K562 (cell line): ENCODE data around the gene BMPER. TPM values are rescaled to one million over a fixed set of nuclear protein-coding genes. Genes with fewer than 3 reads are reported as not detected.

Source experiments
- ATAC-seq: fragments of 200-7000 bp; cut with Tn5 transposase; 3 replicates; pipeline ENCODE4 v1.9.1; 2020; ENCODE audit warnings: moderate library complexity
- BruUV-seq: library from RNA; stranded (reverse); fragments of 400-500 nt; replicated peaks from 2 replicates; lab custom pipeline; 2021; lab: Mats Ljungman, UMichigan
- CTCF ChIA-PET: fragments of 300-600 bp; formaldehyde crosslinking; extraction: SDS; loops from one replicate; lab custom pipeline; 2021; ENCODE audit warnings: low intra/inter-chr PET ratio; lab: Yijun Ruan, JAX
- POLR2A ChIA-PET: fragments of 300-600, 350-650 bp; sonication (Branson Sonifier 250); formaldehyde crosslinking; extraction: SDS; loops from one replicate; lab custom pipeline; 2021; ENCODE audit warnings: antibody characterized with exemption, inconsistent platforms; lab: Yijun Ruan, JAX
- DNase-seq, 4 experiments: peaks; one replicate each; pipeline versions ENCODE4 v3.0.0 to v3.0.0-alpha.2; 2011 to 2018; ENCODE audit warnings: low spot score in 3 of 4, mixed read lengths in 3 of 4; ENCODE audit errors: extremely low read depth in 1 of 4
- FAIRE-seq: peaks from 2 replicates; lab custom pipeline; 2011; peaks lifted over from hg19 to GRCh38; lab: Jason Lieb, UNC
- H2AFZ ChIP-seq: 2 replicates; pipeline ENCODE4 v1.6.0; 2011; ENCODE audit warnings: low read depth, low read length, control low read depth, inconsistent platforms
- H3K27ac ChIP-seq: fragments of 200-600 bp; 3 replicates; pipeline ENCODE4 v1.8.0; 2011; ENCODE audit warnings: low read depth, mild to moderate bottlenecking, control low read depth, inconsistent platforms, low read length, moderate library complexity, mixed read lengths; ENCODE audit errors: extremely low read depth
- H3K27me3 ChIP-seq, 2 experiments: fragments of 300-600 bp in 1 of 2; 2 replicates in 1 of 2; 3 replicates in 1 of 2; pipeline versions ENCODE4 v1.6.0 to v1.8.0; 2011; ENCODE audit warnings: inconsistent platforms in 2 of 2, low read length in 2 of 2, mild to moderate bottlenecking in 1 of 2, mixed read lengths in 1 of 2, moderate library complexity in 1 of 2; ENCODE audit not compliant: control insufficient read depth in 2 of 2, insufficient read depth in 2 of 2
- H3K36me3 ChIP-seq: fragments of 300-600 bp; 3 replicates; pipeline ENCODE4 v1.8.0; 2011; ENCODE audit warnings: mild to moderate bottlenecking, low read length, inconsistent platforms; ENCODE audit not compliant: control insufficient read depth, insufficient read depth
- H3K4me1 ChIP-seq, 2 experiments: fragments of 200-600 bp in 1 of 2; replicated peaks in 1 of 2; 2 replicates in 1 of 2; 3 replicates in 1 of 2; pipeline versions ENCODE4 v1.5.1 to v1.8.0; 2011; ENCODE audit warnings: inconsistent platforms in 2 of 2, low read length in 2 of 2, mild to moderate bottlenecking in 1 of 2, mixed read lengths in 1 of 2, moderate library complexity in 1 of 2; ENCODE audit not compliant: control insufficient read depth in 2 of 2, insufficient read depth in 2 of 2
- H3K4me2 ChIP-seq: 2 replicates; pipeline ENCODE4 v1.6.1; 2011; ENCODE audit warnings: low read length, control low read depth, inconsistent platforms, mixed read lengths; ENCODE audit not compliant: insufficient read depth
- H3K4me3 ChIP-seq: fragments of 200-600 bp; sonication (generic), shearing (Covaris generic); 2 replicates; pipeline ENCODE4 v1.5.1; 2016; ENCODE audit warnings: control low read depth, inconsistent platforms
- H3K79me2 ChIP-seq: fragments of 200-600 bp; 3 replicates; pipeline ENCODE4 v1.8.0; 2011; ENCODE audit warnings: low read length, inconsistent platforms; ENCODE audit not compliant: control insufficient read depth, insufficient read depth
- H3K9ac ChIP-seq, 2 experiments: 2 replicates each; pipeline versions ENCODE4 v1.6.0 to v1.6.1; 2011; ENCODE audit warnings: low read depth in 2 of 2, low read length in 2 of 2, control low read depth in 1 of 2, inconsistent platforms in 1 of 2, mild to moderate bottlenecking in 1 of 2, mixed read lengths in 1 of 2; ENCODE audit not compliant: insufficient read depth in 1 of 2
- H3K9me1 ChIP-seq: one replicate; pipeline ENCODE4 v1.6.0; 2011; ENCODE audit warnings: inconsistent platforms, mild to moderate bottlenecking, low read length, moderate library complexity; ENCODE audit not compliant: control insufficient read depth, insufficient read depth
- H3K9me3 ChIP-seq: replicated peaks from 2 replicates; pipeline ENCODE4 v1.5.1; 2011; ENCODE audit warnings: low read depth, low read length, inconsistent platforms; ENCODE audit not compliant: control insufficient read depth, insufficient read depth
- H4K20me1 ChIP-seq: replicated peaks from 2 replicates; pipeline ENCODE4 v1.6.1; 2011; ENCODE audit warnings: low read length, inconsistent platforms, mixed read lengths; ENCODE audit not compliant: control insufficient read depth, insufficient read depth
- ATF7 ChIP-seq: fragments of 450-650 bp; IDR thresholded peaks from 2 replicates; pipeline ENCODE4 v1.7.1; 2014; ENCODE audit warnings: mild to moderate bottlenecking, moderate library complexity
- EHMT2 ChIP-seq: fragments of 450-650 bp; IDR thresholded peaks from 2 replicates; pipeline ENCODE4 v1.6.1; 2018; ENCODE audit warnings: antibody characterized with exemption
- MAZ ChIP-seq, 2 experiments: fragments of 450-650 bp in 1 of 2; sonication (generic) in 1 of 2; formaldehyde crosslinking; IDR thresholded peaks in 1 of 2; conservative IDR thresholded peaks in 1 of 2; 2 replicates each; pipeline versions ENCODE4 v1.4.0 to v1.5.0; 2020; ENCODE audit warnings: mild to moderate bottlenecking in 1 of 2, missing genetic modification reagents in 1 of 2
- NR2C2 ChIP-seq, 2 experiments: fragments of 200-800 bp in 1 of 2; sonication (Bioruptor generic) in 1 of 2; sonication (generic) in 1 of 2; formaldehyde crosslinking in 1 of 2; IDR thresholded peaks; 2 replicates each; pipeline versions ENCODE4 v1.6.1 to v1.8.0; 2016 to 2022; ENCODE audit warnings: mild to moderate bottlenecking in 1 of 2, missing compliant biosample characterization in 1 of 2, missing genetic modification characterization in 1 of 2, missing genetic modification reagents in 1 of 2
- RFX1 ChIP-seq: fragments of 450-650 bp; IDR thresholded peaks from 2 replicates; pipeline ENCODE4 v1.6.1; 2016; ENCODE audit warnings: mild to moderate bottlenecking, moderate library complexity
- RFX7 ChIP-seq: fragments of 250-450 bp; sonication (Bioruptor Pico); IDR thresholded peaks from 2 replicates; pipeline ENCODE4 v1.5.1; 2021; ENCODE audit warnings: mild to moderate bottlenecking
- SREBF1 ChIP-seq: fragments of 150-350 bp; IDR thresholded peaks from 2 replicates; pipeline ENCODE4 v1.6.1; 2014; ENCODE audit warnings: antibody characterized with exemption, low read depth, low read length, borderline replicate concordance
- SRSF1 ChIP-seq: fragments of 200-400 bp; formaldehyde crosslinking; IDR thresholded peaks from 2 replicates; pipeline ENCODE4 v1.6.1; 2017; ENCODE audit warnings: mild to moderate bottlenecking, low read depth, low read length, moderate library complexity
- TCFL5 ChIP-seq: fragments of 250-450 bp; sonication (Bioruptor Pico); conservative IDR thresholded peaks from 2 replicates; pipeline ENCODE4 v1.6.1; 2021; ENCODE audit warnings: mild to moderate bottlenecking, moderate library complexity, matching md5 sums
- ZNF778 ChIP-seq: fragments of 450-650 bp; formaldehyde crosslinking; IDR thresholded peaks from 2 replicates; pipeline ENCODE4 v1.4.0; 2020; ENCODE audit warnings: mild to moderate bottlenecking, moderate library complexity
- ZSCAN29 ChIP-seq: fragments of 450-650 bp; IDR thresholded peaks from 2 replicates; pipeline ENCODE4 v1.6.1; 2017
- WGBS: fragments of 100-300 bp; shearing (Covaris generic); methylation state at CpG from one replicate; pipeline ENCODE4 v1.1.6; 2016; ENCODE audit warnings: low coverage, mixed read lengths; ENCODE audit not compliant: insufficient coverage; ENCODE audit errors: missing lambda C conversion rate; 5-methylcytosine and 5-hydroxymethylcytosine counted together
- in situ Hi-C: fragments of 300-500 bp; cut with MboI; formaldehyde crosslinking; loops from 4 replicates; pipeline ENCODE4 v1.15.0; 2018; ENCODE audit warnings: inconsistent platforms, mixed read lengths
- intact Hi-C: fragments of 100-400 bp; cut with micrococcal nuclease; formaldehyde crosslinking; loops from 2 replicates; pipeline ENCODE4 v1.14.2; 2022
- polyA plus RNA-seq, 8 experiments: library from polyadenylated mRNA; depleted of rRNA in 4 of 8; stranded (reverse) in 5 of 8; unstranded in 3 of 8; fragments of >200 nt; fragmentation: Nextera tagmentation in 2 of 8; fragmentation: Illumina TruSeq in 1 of 8; extraction: Ambion mirVana in 2 of 8; extraction: Trizol in 1 of 8; gene quantifications; 2 replicates each; pipeline versions ENCODE4 v1.2.1 to v1.2.3, GENCODE V29; 2011 to 2014; ENCODE audit warnings: inconsistent platforms in 1 of 8, missing spikeins in 1 of 8
- total RNA-seq, 7 experiments: library from RNA; depleted of rRNA in 6 of 7; stranded (reverse); fragments of >200 nt in 6 of 7; fragmentation: Illumina TruSeq in 2 of 7; extraction: Trizol in 2 of 7; gene quantifications; 2 replicates each; pipeline versions ENCODE4 v1.2.1 to v1.2.3, GENCODE V29; 2011 to 2021; ENCODE audit warnings: low replicate concordance in 1 of 7
- TF ChIP-seq, protein P1 (sequence below): fragments of 250-450 bp; sonication (Bioruptor Pico); IDR thresholded peaks from 2 replicates; pipeline ENCODE4 v1.8.0; 2021; ENCODE audit warnings: moderate library complexity, mild to moderate bottlenecking, inconsistent platforms

The BMPER gene
- total and polyA plus RNA-seq, 9 of the 15 experiments (the other 6 are each of a cell fraction or from before 2014, with no cell fraction given) = not detected

- TF ChIP-seq MAZ (CRISPR knock-in tag; conservative IDR thresholded peaks at IDR 0.05 in 1 of 2, IDR thresholded peaks at IDR 0.05 in 1 of 2) (no peak), NR2C2 (CRISPR knock-in tag; IDR thresholded peaks at IDR 0.05) (no peak), NR2C2 (tag; IDR thresholded peaks at IDR 0.05) (no peak)
- intact Hi-C loops = no loop called here
- Histone ChIP-seq H3K4me1 (no peaks in the 10 kb centered on the region), H3K9me3 (no peaks in the 10 kb centered on the region), H4K20me1 (no peaks in the 10 kb centered on the region), H3K9ac (no peak overlapping the region), H3K36me3 (no peaks in the 10 kb centered on the region), H3K27me3 (no peaks in the 10 kb centered on the region; a peak in 1 of 5 replicates), H3K4me3 (no peak overlapping the region), H3K9me1 (no peaks in the 10 kb centered on the region), H3K79me2 (no peaks in the 10 kb centered on the region), H3K4me2 (no peak overlapping the region), H3K27ac (no peak overlapping the region), H2AFZ (no peak overlapping the region)
- in situ Hi-C loops = loop anchor here (25.0 kb wide), 1 partner anchor 1154 kb away; no protein-coding TSS in a partner anchor
- ATAC-seq = no peak
- FAIRE-seq = no peak
- POLR2A ChIA-PET = no interaction called here
- CTCF ChIA-PET = no interaction called here
- no TSS peak for BruUV-seq
- 0% methylated on average over 6 of the region's 6 CpGs for WGBS
- DNase-seq = no peak
Measured at GRCh38 chr7:33941418-33941817, 36.1 kb downstream of the BMPER start.

DNA sequence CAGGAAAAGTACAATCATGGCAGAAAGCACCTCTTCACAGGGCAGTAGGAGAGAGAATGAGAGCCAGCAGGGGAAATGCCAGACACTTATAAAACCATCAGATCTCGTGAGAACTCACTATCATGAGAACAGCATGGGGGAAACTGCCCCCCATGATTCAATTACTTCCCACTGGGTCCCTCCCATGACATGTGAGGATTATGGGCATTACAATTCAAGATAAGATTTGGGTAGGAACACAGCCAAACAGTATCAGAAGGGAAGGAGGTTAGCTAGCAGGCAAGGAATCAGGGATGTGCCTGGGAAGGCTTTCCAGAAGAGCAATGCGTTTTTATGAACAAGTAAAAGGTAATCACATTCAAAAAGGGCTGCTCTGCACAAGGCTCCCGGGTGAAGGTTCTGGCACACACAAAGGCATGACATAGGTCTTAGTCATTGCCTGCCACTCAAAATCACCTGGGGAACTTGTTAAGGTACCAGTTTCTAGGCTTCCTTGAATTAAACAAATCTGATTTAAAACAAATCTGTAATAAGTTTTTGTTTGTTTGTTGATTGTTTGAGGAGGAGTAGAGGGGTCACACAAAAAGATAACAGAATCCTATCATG, 40.9 kb downstream of the BMPER start:
- in situ Hi-C loops (loop anchor here (25.0 kb wide), 1 partner anchor 1159 kb away; no protein-coding TSS in a partner anchor), intact Hi-C loops (no loop called here)
- Histone ChIP-seq H3K4me2 (no peak overlapping the region), H3K4me1 (no peaks in the 10 kb centered on the region), H3K4me3 (no peak overlapping the region), H2AFZ (no peak overlapping the region), H3K9me1 (no peaks in the 10 kb centered on the region), H3K9ac (no peak overlapping the region), H3K9me3 (no peaks in the 10 kb centered on the region), H3K36me3 (no peaks in the 10 kb centered on the region), H3K27ac (no peak overlapping the region), H3K27me3 (no peaks in the 10 kb centered on the region; a peak in 1 of 5 replicates), H3K79me2 (no peaks in the 10 kb centered on the region), H4K20me1 (no peaks in the 10 kb centered on the region)
- BruUV-seq = no TSS peak
- WGBS = 0% methylated on average over 3 of the region's 3 CpGs
- ChIA-PET POLR2A (no interaction called here), CTCF (no interaction called here)
- DNase-seq = no peak
- FAIRE-seq = no peak
- no peak for ATAC-seq
- TF ChIP-seq ZSCAN29 = no peak
- no peak for TF ChIP-seq SREBF1
- TF ChIP-seq, protein P1, sequence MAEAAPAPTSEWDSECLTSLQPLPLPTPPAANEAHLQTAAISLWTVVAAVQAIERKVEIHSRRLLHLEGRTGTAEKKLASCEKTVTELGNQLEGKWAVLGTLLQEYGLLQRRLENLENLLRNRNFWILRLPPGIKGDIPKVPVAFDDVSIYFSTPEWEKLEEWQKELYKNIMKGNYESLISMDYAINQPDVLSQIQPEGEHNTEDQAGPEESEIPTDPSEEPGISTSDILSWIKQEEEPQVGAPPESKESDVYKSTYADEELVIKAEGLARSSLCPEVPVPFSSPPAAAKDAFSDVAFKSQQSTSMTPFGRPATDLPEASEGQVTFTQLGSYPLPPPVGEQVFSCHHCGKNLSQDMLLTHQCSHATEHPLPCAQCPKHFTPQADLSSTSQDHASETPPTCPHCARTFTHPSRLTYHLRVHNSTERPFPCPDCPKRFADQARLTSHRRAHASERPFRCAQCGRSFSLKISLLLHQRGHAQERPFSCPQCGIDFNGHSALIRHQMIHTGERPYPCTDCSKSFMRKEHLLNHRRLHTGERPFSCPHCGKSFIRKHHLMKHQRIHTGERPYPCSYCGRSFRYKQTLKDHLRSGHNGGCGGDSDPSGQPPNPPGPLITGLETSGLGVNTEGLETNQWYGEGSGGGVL (CRISPR knock-in tag) = no peak
- no peak for TF ChIP-seq RFX7 (CRISPR knock-in tag)
- TF ChIP-seq SRSF1 = no peak
- TF ChIP-seq RFX1 = no peak
- no peak for TF ChIP-seq ATF7
- TF ChIP-seq TCFL5 (CRISPR knock-in tag) = no peak
- no peak for TF ChIP-seq EHMT2
- TF ChIP-seq ZNF778 = no peak
